Type B pancreatic cell (in vitro differentiated cells): Measurements from ENCODE around the gene TMEM181. TPM values are rescaled to one million over a fixed set of nuclear protein-coding genes. Genes with fewer than 3 reads are reported as not detected.
A peak's percentile ranks its signal among the peaks of the same experiment; 100 is the strongest.
"Not testable (repeated sequence)": the region's sequence is repeated elsewhere in the genome, so short reads cannot be mapped to it uniquely, and the experiment has no call there.

Experiments
- DNase-seq: peaks from one replicate; pipeline ENCODE4 v3.0.0; 2021; ENCODE audit warnings: mixed read lengths; ENCODE audit not compliant: unreplicated experiment; ENCODE audit errors: extremely low spot score
- H3K27ac Mint-ChIP-seq: 2 replicates; pipeline ENCODE4 v1.8.0; 2021; ENCODE audit warnings: mild to moderate bottlenecking, mixed read lengths
- H3K27me3 Mint-ChIP-seq: 2 replicates; pipeline ENCODE4 v1.8.0; 2021; ENCODE audit warnings: mixed read lengths
- H3K36me3 Mint-ChIP-seq: 2 replicates; pipeline ENCODE4 v1.8.0; 2021; ENCODE audit warnings: mixed read lengths
- H3K4me1 Mint-ChIP-seq: one replicate; pipeline ENCODE4 v1.8.0; 2021; ENCODE audit warnings: mixed read lengths; ENCODE audit not compliant: unreplicated experiment
- H3K4me3 Mint-ChIP-seq: 2 replicates; pipeline ENCODE4 v1.8.0; 2021; ENCODE audit warnings: mild to moderate bottlenecking, mixed read lengths
- H3K9me3 Mint-ChIP-seq: 2 replicates; pipeline ENCODE4 v1.8.0; 2021; ENCODE audit warnings: mixed read lengths
- CTCF ChIP-seq: fragments of 200-600 bp; sonication (generic); conservative IDR thresholded peaks from 2 replicates; pipeline ENCODE4 v1.5.0; 2021; ENCODE audit warnings: antibody characterized with exemption, mild to moderate bottlenecking
- total RNA-seq: library from RNA; stranded (reverse); gene quantifications from 2 replicates; pipeline ENCODE4 v1.2.1, GENCODE V29; 2021; ENCODE audit warnings: low replicate concordance

TMEM181 gene
- total RNA-seq, 1 donor from 2014 or later = 26.3 TPM

- Mint-ChIP-seq H3K4me3 (peak overlapping the region; percentile 74), H3K4me1 (peaks cover 50% of the 10 kb centered on the region), H3K27ac (peak overlapping the region; percentile 90), H3K9me3 (no peaks in the 10 kb centered on the region), H3K27me3 (peaks cover 4% of the 10 kb centered on the region), H3K36me3 (no peaks in the 10 kb centered on the region)
- no peak for TF ChIP-seq CTCF
- DNase-seq = no peak
Measured at GRCh38 chr6:158666628-158667359, 106.9 kb downstream of the TMEM181 start.

- peak overlapping the region; percentile 90 for H3K27ac Mint-ChIP-seq
- no peak for TF ChIP-seq CTCF
- no peak for DNase-seq
- peak overlapping the region; percentile 74 for H3K4me3 Mint-ChIP-seq
- H3K27me3 Mint-ChIP-seq = peaks cover 4% of the 10 kb centered on the region
- no peaks in the 10 kb centered on the region for H3K36me3 Mint-ChIP-seq
- no peaks in the 10 kb centered on the region for H3K9me3 Mint-ChIP-seq
- peaks cover 50% of the 10 kb centered on the region for H3K4me1 Mint-ChIP-seq
Measured at GRCh38 chr6:158667360-158667981, 107.6 kb downstream of the TMEM181 start.

GRCh38 chr6:158668707-158669103 lies 108.8 kb downstream of the TMEM181 start:
- no peak for TF ChIP-seq CTCF
- Mint-ChIP-seq H3K27ac (peak overlapping the region; percentile 17), H3K4me1 (peaks cover 40% of the 10 kb centered on the region), H3K4me3 (peak overlapping the region; percentile 23), H3K36me3 (no peaks in the 10 kb centered on the region), H3K9me3 (no peaks in the 10 kb centered on the region), H3K27me3 (peaks cover 4% of the 10 kb centered on the region)
- DNase-seq = no peak

GRCh38 chr6:158669145-158670035 lies 109.5 kb downstream of the TMEM181 start:
- no peak for DNase-seq
- peaks cover 36% of the 10 kb centered on the region for H3K4me1 Mint-ChIP-seq
- H3K9me3 Mint-ChIP-seq = no peaks in the 10 kb centered on the region
- H3K27me3 Mint-ChIP-seq = peaks cover 4% of the 10 kb centered on the region
- H3K36me3 Mint-ChIP-seq = no peaks in the 10 kb centered on the region
- no peak for TF ChIP-seq CTCF
- peak overlapping the region; percentile 23 for H3K4me3 Mint-ChIP-seq
- peak overlapping the region; percentile 17 for H3K27ac Mint-ChIP-seq

- H3K9me3 Mint-ChIP-seq, H3K27ac Mint-ChIP-seq, H3K36me3 Mint-ChIP-seq, H3K27me3 Mint-ChIP-seq, H3K4me3 Mint-ChIP-seq: not testable (repeated sequence)
- DNase-seq = peak; percentile 27
- peaks cover 21% of the 10 kb centered on the region for H3K4me1 Mint-ChIP-seq
Measured at GRCh38 chr6:158672119-158672518, 112.2 kb downstream of the TMEM181 start.
